Upper lobe of left lung (tissue), 6 donors: Measurements from ENCODE around the gene EFNA3. TPM values are rescaled to one million over a fixed set of nuclear protein-coding genes. Genes with fewer than 3 reads are reported as not detected.

Experiments
- ATAC-seq, 2 donors: fragments of 200-7000 bp; cut with Tn5 transposase; one replicate each; pipeline ENCODE4 v1.9.1; 2022; ENCODE audit warnings: mild to moderate bottlenecking in 2 of 2, moderate library complexity in 2 of 2; ENCODE audit not compliant: low FRiP score in 2 of 2
- DNase-seq, 2 donors: peaks; one replicate each; pipeline ENCODE4 v3.0.0-alpha.2; 2019 to 2020
- H3K27ac ChIP-seq, 4 donors: fragments of 200-600 bp; sonication (generic); one replicate each; pipeline ENCODE4 v1.5.1; 2016 to 2019
- H3K27me3 ChIP-seq, 4 donors: fragments of 200-600 bp; sonication (generic); one replicate each; pipeline ENCODE4 v1.5.1; 2017 to 2019
- H3K36me3 ChIP-seq, 4 donors: fragments of 200-600 bp; sonication (generic); one replicate each; pipeline ENCODE4 v1.5.1; 2016 to 2019
- H3K4me1 ChIP-seq, 4 donors: fragments of 200-600 bp; sonication (generic); one replicate each; pipeline ENCODE4 v1.5.1; 2018 to 2019
- H3K4me3 ChIP-seq, 4 donors: fragments of 200-600 bp; sonication (generic); one replicate each; pipeline ENCODE4 v1.5.1; 2017 to 2019; ENCODE audit warnings: mild to moderate bottlenecking in 2 of 4, moderate library complexity in 1 of 4
- H3K9me3 ChIP-seq, 4 donors: fragments of 200-600 bp; sonication (generic); one replicate each; pipeline ENCODE4 v1.5.1; 2018 to 2019
- CTCF ChIP-seq, 6 experiments: fragments of 450-650 bp in 4 of 6; fragments of 200-600 bp in 2 of 6; sonication (generic) in 2 of 6; IDR thresholded peaks; one replicate each; pipeline ENCODE4 v1.5.1; 2016 to 2019; ENCODE audit warnings: antibody characterized with exemption in 6 of 6
- EP300 ChIP-seq, 4 donors: sonication (generic); formaldehyde crosslinking; IDR thresholded peaks; one replicate each; pipeline ENCODE4 v1.5.1; 2017; ENCODE audit warnings: antibody characterized with exemption in 4 of 4, control low read depth in 2 of 4
- POLR2A ChIP-seq, 4 donors: fragments of 450-650 bp; IDR thresholded peaks; one replicate each; pipeline ENCODE4 v1.5.1; 2016 to 2017; ENCODE audit warnings: antibody characterized with exemption in 4 of 4, mild to moderate bottlenecking in 2 of 4
- POLR2AphosphoS5 ChIP-seq, 2 donors: sonication (generic); formaldehyde crosslinking; IDR thresholded peaks; one replicate each; pipeline ENCODE4 v1.5.1; 2017; ENCODE audit warnings: antibody characterized with exemption in 2 of 2
- WGBS, 2 donors: methylation state at CpG; one replicate each; pipeline ENCODE4 v1.1.5; 2017 to 2018; 5-methylcytosine and 5-hydroxymethylcytosine counted together
- total RNA-seq, 6 donors: library from RNA; depleted of rRNA in 4 of 6; stranded (reverse); fragments of >200 nt in 4 of 6; gene quantifications; one replicate each; pipeline versions ENCODE4 v1.1.0 to v1.2.1, GENCODE V29; 2016 to 2021
- donor health status: DM: no; HTN: no; CAD: no; lungs with moderate emphysema.
- donor health status: DM: no; HTN: yes; CAD: no; lungs with severe emphysema.

Gene EFNA3
- total RNA-seq, 6 donors from 2014 or later = 0.33 to 2.1 (median 1.4) TPM

GRCh38 chr1:155071701-155072100 is 6.9 kb upstream of the EFNA3 start:
- H3K27ac ChIP-seq = peak overlapping the region in 1 of 4 donors; percentile 27
- TF ChIP-seq EP300 (IDR thresholded peaks at IDR 0.05) (no peak), POLR2A (IDR thresholded peaks at IDR 0.05) (no peak), CTCF (IDR thresholded peaks at IDR 0.05) (no peak), POLR2AphosphoS5 (IDR thresholded peaks at IDR 0.05) (no peak)
- DNase-seq = no peak
- ATAC-seq = no peak
- H3K27me3 ChIP-seq = no peaks in the 10 kb centered on the region
- peak overlapping the region in 2 of 4 donors; percentile 44 to 47 for H3K4me3 ChIP-seq
- H3K9me3 ChIP-seq = no peaks in the 10 kb centered on the region
- peaks cover 15 to 25% (median 17%) of the 10 kb centered on the region in 4 donors for H3K4me1 ChIP-seq
- WGBS, 2 donors = 74 to 77% methylated on average over 14 of the region's 14 CpGs
- peaks cover 0 to 3% (median 2%) of the 10 kb centered on the region in 4 donors for H3K36me3 ChIP-seq

GRCh38 chr1:155072531-155073289 is 5.9 kb upstream of the EFNA3 start:
- H3K27me3 ChIP-seq = no peaks in the 10 kb centered on the region
- H3K4me3 ChIP-seq = no peak overlapping the region
- peaks cover 15 to 25% (median 17%) of the 10 kb centered on the region in 4 donors for H3K4me1 ChIP-seq
- 64 to 72% methylated on average over 7 of the region's 7 CpGs for WGBS, 2 donors
- ATAC-seq = no peak
- H3K9me3 ChIP-seq = no peaks in the 10 kb centered on the region
- TF ChIP-seq CTCF (IDR thresholded peaks at IDR 0.05) (no peak), POLR2AphosphoS5 (IDR thresholded peaks at IDR 0.05) (no peak), POLR2A (IDR thresholded peaks at IDR 0.05) (no peak)
- DNase-seq = no peak
- H3K27ac ChIP-seq = no peak overlapping the region
- H3K36me3 ChIP-seq = peaks cover 0 to 3% (median 0%) of the 10 kb centered on the region in 4 donors

- H3K4me1 ChIP-seq = peaks cover 17 to 28% (median 20%) of the 10 kb centered on the region in 4 donors
- WGBS, 2 donors = 94 to 95% methylated on average over 2 to 3 of the region's 3 CpGs
- DNase-seq (no peak), ATAC-seq (no peak)
- peaks cover 0 to 3% (median 0%) of the 10 kb centered on the region in 4 donors for H3K36me3 ChIP-seq
- no peaks in the 10 kb centered on the region for H3K9me3 ChIP-seq
- TF ChIP-seq EP300 (IDR thresholded peaks at IDR 0.05) = no peak
- no peak for TF ChIP-seq POLR2AphosphoS5 (IDR thresholded peaks at IDR 0.05)
- H3K27me3 ChIP-seq = peaks cover 0 to 3% (median under 1%) of the 10 kb centered on the region in 4 donors
- no peak overlapping the region for H3K27ac ChIP-seq
- H3K4me3 ChIP-seq = no peak overlapping the region
Measured at GRCh38 chr1:155073377-155074242, 5.0 kb upstream of the EFNA3 start.

- no peak overlapping the region for H3K4me3 ChIP-seq
- peaks cover 31 to 36% (median 33%) of the 10 kb centered on the region in 4 donors for H3K4me1 ChIP-seq
- no peak for TF ChIP-seq CTCF (IDR thresholded peaks at IDR 0.05)
- TF ChIP-seq POLR2A (IDR thresholded peaks at IDR 0.05) = no peak
- TF ChIP-seq EP300 (IDR thresholded peaks at IDR 0.05) = no peak
- TF ChIP-seq POLR2AphosphoS5 (IDR thresholded peaks at IDR 0.05) = no peak
- H3K9me3 ChIP-seq = no peaks in the 10 kb centered on the region
- ATAC-seq (no peak), DNase-seq (no peak)
- no peaks in the 10 kb centered on the region for H3K36me3 ChIP-seq
- peaks cover 2 to 22% (median 15%) of the 10 kb centered on the region in 4 donors for H3K27me3 ChIP-seq
- WGBS, 2 donors = 82 to 83% methylated on average over 4 of the region's 5 CpGs
- no peak overlapping the region for H3K27ac ChIP-seq
Measured at GRCh38 chr1:155075535-155075934, 3.1 kb upstream of the EFNA3 start.

- Histone ChIP-seq H3K36me3 (no peaks in the 10 kb centered on the region), H3K4me1 (peaks cover 33 to 36% (median 34%) of the 10 kb centered on the region in 4 donors), H3K4me3 (no peak overlapping the region), H3K9me3 (no peaks in the 10 kb centered on the region), H3K27me3 (peaks cover 5 to 30% (median 23%) of the 10 kb centered on the region in 4 donors), H3K27ac (no peak overlapping the region)
- 75 to 77% methylated on average over 1 of the region's 1 CpG for WGBS, 2 donors
- TF ChIP-seq POLR2AphosphoS5 (IDR thresholded peaks at IDR 0.05) (no peak), EP300 (IDR thresholded peaks at IDR 0.05) (no peak), POLR2A (IDR thresholded peaks at IDR 0.05) (no peak), CTCF (IDR thresholded peaks at IDR 0.05) (no peak)
- DNase-seq (no peak), ATAC-seq (no peak)
Measured at GRCh38 chr1:155076371-155076770, 2.3 kb upstream of the EFNA3 start.
